SK-N-SH (cell line): Measurements from ENCODE around the gene ZFP36. TPM values are rescaled to one million over a fixed set of nuclear protein-coding genes. Genes with fewer than 3 reads are reported as not detected.

Experiments used
- CTCF ChIA-PET: fragments of 300-600, 350-600 bp; formaldehyde crosslinking; extraction: SDS; loops from one replicate; lab custom pipeline; 2021; lab: Yijun Ruan, JAX
- POLR2A ChIA-PET: fragments of 350-600 bp; sonication (Branson Sonifier 250); formaldehyde crosslinking; extraction: SDS; loops from one replicate; lab custom pipeline; 2020; ENCODE audit warnings: antibody characterized with exemption, inconsistent platforms; lab: Yijun Ruan, JAX
- DNase-seq: peaks from one replicate; pipeline ENCODE4 v3.0.0; 2012
- H2AFZ ChIP-seq: fragments of 200-600 bp; sonication (generic); 2 replicates; pipeline ENCODE4 v1.8.1; 2016; ENCODE audit warnings: antibody characterized with exemption, mild to moderate bottlenecking, low read depth
- H3F3A ChIP-seq: fragments of 200-600 bp; sonication (generic); replicated peaks from 2 replicates; pipeline ENCODE3; 2016; ENCODE audit warnings: antibody characterized with exemption, mild to moderate bottlenecking; ENCODE audit not compliant: insufficient read depth
- H3K27ac ChIP-seq, 2 experiments: fragments of 200-500 bp in 1 of 2; fragments of 200-600 bp in 1 of 2; sonication (Bioruptor generic) in 1 of 2; sonication (generic), shearing (Covaris generic) in 1 of 2; 2 replicates each; pipeline versions ENCODE4 v1.5.1 to v1.6.1; 2014 to 2016; ENCODE audit warnings: low read depth in 2 of 2, inconsistent platforms in 1 of 2, low read length in 1 of 2, mild to moderate bottlenecking in 1 of 2, mixed read lengths in 1 of 2
- H3K27me3 ChIP-seq: fragments of 200-600 bp; sonication (generic), shearing (Covaris generic); 2 replicates; pipeline ENCODE4 v1.6.1; 2016; ENCODE audit warnings: mixed run types; ENCODE audit not compliant: insufficient read depth
- H3K36me3 ChIP-seq, 2 experiments: fragments of 200-500 bp in 1 of 2; fragments of 200-600 bp in 1 of 2; sonication (Bioruptor generic) in 1 of 2; sonication (generic) in 1 of 2; replicated peaks in 1 of 2; 2 replicates each; pipeline versions ENCODE3 to v1.5.1; 2014 to 2016; ENCODE audit warnings: low read length in 1 of 2, mild to moderate bottlenecking in 1 of 2; ENCODE audit not compliant: insufficient read depth in 2 of 2, control insufficient read depth in 1 of 2
- H3K4me1 ChIP-seq, 2 experiments: fragments of 200-500 bp in 1 of 2; fragments of 200-600 bp in 1 of 2; sonication (Bioruptor generic) in 1 of 2; sonication (generic), shearing (Covaris generic) in 1 of 2; 2 replicates each; pipeline versions ENCODE4 v1.5.1 to v1.6.1; 2014 to 2016; ENCODE audit warnings: low read depth in 1 of 2, low read length in 1 of 2, mixed run types in 1 of 2; ENCODE audit not compliant: insufficient read depth in 2 of 2, control insufficient read depth in 1 of 2
- H3K4me2 ChIP-seq: fragments of 200-600 bp; sonication (generic), shearing (Covaris generic); 2 replicates; pipeline ENCODE4 v1.6.1; 2017; ENCODE audit warnings: mixed run types
- H3K4me3 ChIP-seq, 2 experiments: fragments of 200-500 bp in 1 of 2; fragments of 200-600 bp in 1 of 2; sonication (Bioruptor generic) in 1 of 2; sonication (generic), shearing (Covaris generic) in 1 of 2; 2 replicates each; pipeline versions ENCODE4 v1.5.1 to v1.8.1; 2014 to 2016; ENCODE audit warnings: low read depth in 2 of 2, inconsistent platforms in 1 of 2, low read length in 1 of 2, mild to moderate bottlenecking in 1 of 2, mixed read lengths in 1 of 2, moderate library complexity in 1 of 2
- H3K79me2 ChIP-seq: fragments of 200-600 bp; sonication (generic); 2 replicates; pipeline ENCODE4 v1.8.1; 2017; ENCODE audit warnings: mild to moderate bottlenecking; ENCODE audit not compliant: insufficient read depth
- H3K9ac ChIP-seq: fragments of 200-600 bp; sonication (generic); 2 replicates; pipeline ENCODE4 v1.6.1; 2017; ENCODE audit warnings: mixed run types
- H3K9me2 ChIP-seq: fragments of 200-600 bp; sonication (generic); 2 replicates; pipeline ENCODE4 v1.6.1; 2017; ENCODE audit warnings: mixed run types
- H3K9me3 ChIP-seq: fragments of 200-600 bp; sonication (generic); 2 replicates; pipeline ENCODE4 v1.6.1; 2017; ENCODE audit warnings: mixed run types, mild to moderate bottlenecking, moderate library complexity
- H4K20me1 ChIP-seq: fragments of 200-600 bp; sonication (generic); 2 replicates; pipeline ENCODE4 v1.6.1; 2017; ENCODE audit warnings: mild to moderate bottlenecking, mixed run types; ENCODE audit not compliant: insufficient read depth
- CHD2 ChIP-seq: fragments of 150-350 bp; IDR thresholded peaks from 2 replicates; pipeline ENCODE4 v1.6.1; 2018; ENCODE audit warnings: low read length; ENCODE audit not compliant: partially characterized antibody
- ELF1 ChIP-seq: IDR thresholded peaks from 2 replicates; pipeline ENCODE4 v1.4.0; 2012
- EP300 ChIP-seq, 2 experiments: IDR thresholded peaks; 2 replicates each; pipeline versions ENCODE4 v1.4.0 to v1.6.1; 2012; ENCODE audit warnings: borderline replicate concordance in 1 of 2, low read depth in 1 of 2, low read length in 1 of 2
- EZH2phosphoT487 ChIP-seq: fragments of 200-600 bp; sonication (generic); IDR thresholded peaks from 2 replicates; pipeline ENCODE4 v1.6.1; 2017; ENCODE audit warnings: low read depth, mixed run types, mild to moderate bottlenecking, antibody characterized with exemption, moderate library complexity, borderline replicate concordance
- FOSL2 ChIP-seq: IDR thresholded peaks from 2 replicates; pipeline ENCODE4 v1.4.0; 2012; ENCODE audit warnings: low read depth, mild to moderate bottlenecking, moderate library complexity, borderline replicate concordance
- FOXJ3 ChIP-seq: sonication (generic); formaldehyde crosslinking; IDR thresholded peaks from 2 replicates; pipeline ENCODE4 v1.5.1; 2020; ENCODE audit warnings: mild to moderate bottlenecking, missing genetic modification reagents
- GABPA ChIP-seq: IDR thresholded peaks from 2 replicates; pipeline ENCODE4 v1.4.0; 2012; ENCODE audit warnings: low read depth, mild to moderate bottlenecking
- GATA2 ChIP-seq: sonication (generic); formaldehyde crosslinking; IDR thresholded peaks from 2 replicates; pipeline ENCODE4 v1.5.0; 2020; ENCODE audit warnings: mild to moderate bottlenecking, missing genetic modification reagents
- JUND ChIP-seq: IDR thresholded peaks from 2 replicates; pipeline ENCODE4 v1.4.0; 2012
- MEF2A ChIP-seq: IDR thresholded peaks from 2 replicates; pipeline ENCODE4 v1.4.0; 2012; ENCODE audit warnings: low read depth, borderline replicate concordance
- MXI1 ChIP-seq: IDR thresholded peaks from 2 replicates; pipeline ENCODE4 v1.6.1; 2012; ENCODE audit warnings: mild to moderate bottlenecking, low read depth, low read length, improper control_type of control experiment
- NRF1 ChIP-seq: IDR thresholded peaks from 2 replicates; pipeline ENCODE4 v1.6.1; 2012; ENCODE audit warnings: low read depth, mild to moderate bottlenecking, low read length
- RAD21 ChIP-seq: IDR thresholded peaks from 2 replicates; pipeline ENCODE4 v1.6.1; 2012; ENCODE audit warnings: mild to moderate bottlenecking, low read length
- RCOR1 ChIP-seq: fragments of 150-350 bp; IDR thresholded peaks from 2 replicates; pipeline ENCODE4 v1.6.1; 2017; ENCODE audit warnings: antibody characterized with exemption, low read length
- RFX5 ChIP-seq: IDR thresholded peaks from 2 replicates; pipeline ENCODE4 v1.6.1; 2012; ENCODE audit warnings: mild to moderate bottlenecking, improper control_type of control experiment, low read length
- SIN3A ChIP-seq: IDR thresholded peaks from 2 replicates; pipeline ENCODE4 v1.6.1; 2012; ENCODE audit warnings: low read depth, mild to moderate bottlenecking, low read length, moderate library complexity, borderline replicate concordance
- TEAD4 ChIP-seq: IDR thresholded peaks from 2 replicates; pipeline ENCODE4 v1.4.0; 2012; ENCODE audit warnings: mild to moderate bottlenecking, borderline replicate concordance; ENCODE audit not compliant: insufficient read depth
- YY1 ChIP-seq: IDR thresholded peaks from 2 replicates; pipeline ENCODE4 v1.4.0; 2012; ENCODE audit warnings: low read depth, mild to moderate bottlenecking
- WGBS: methylation state at CpG from one replicate; pipeline ENCODE4 v1.1.6; 2017; ENCODE audit warnings: low lambda C conversion rate; 5-methylcytosine and 5-hydroxymethylcytosine counted together
- polyA plus RNA-seq, 3 experiments: library from polyadenylated mRNA; depleted of rRNA; stranded (reverse); fragments of >200 nt; gene quantifications; 2 replicates each; pipeline ENCODE4 v1.2.3, GENCODE V29; 2012
- TF ChIP-seq, protein P1 (sequence below): IDR thresholded peaks from 2 replicates; pipeline ENCODE4 v1.4.0; 2012; ENCODE audit warnings: low read depth, borderline replicate concordance
- TF ChIP-seq, protein P2 (sequence below): IDR thresholded peaks from 2 replicates; pipeline ENCODE4 v1.4.0; 2012; ENCODE audit warnings: low read depth
- TF ChIP-seq, protein P3 (sequence below): IDR thresholded peaks from 2 replicates; pipeline ENCODE4 v1.4.0; 2012; ENCODE audit warnings: low read depth, borderline replicate concordance

The ZFP36 gene
- polyA plus RNA-seq, 1 of the 3 experiments (the other 2 are of a cell fraction): 49.3 TPM

DNA sequence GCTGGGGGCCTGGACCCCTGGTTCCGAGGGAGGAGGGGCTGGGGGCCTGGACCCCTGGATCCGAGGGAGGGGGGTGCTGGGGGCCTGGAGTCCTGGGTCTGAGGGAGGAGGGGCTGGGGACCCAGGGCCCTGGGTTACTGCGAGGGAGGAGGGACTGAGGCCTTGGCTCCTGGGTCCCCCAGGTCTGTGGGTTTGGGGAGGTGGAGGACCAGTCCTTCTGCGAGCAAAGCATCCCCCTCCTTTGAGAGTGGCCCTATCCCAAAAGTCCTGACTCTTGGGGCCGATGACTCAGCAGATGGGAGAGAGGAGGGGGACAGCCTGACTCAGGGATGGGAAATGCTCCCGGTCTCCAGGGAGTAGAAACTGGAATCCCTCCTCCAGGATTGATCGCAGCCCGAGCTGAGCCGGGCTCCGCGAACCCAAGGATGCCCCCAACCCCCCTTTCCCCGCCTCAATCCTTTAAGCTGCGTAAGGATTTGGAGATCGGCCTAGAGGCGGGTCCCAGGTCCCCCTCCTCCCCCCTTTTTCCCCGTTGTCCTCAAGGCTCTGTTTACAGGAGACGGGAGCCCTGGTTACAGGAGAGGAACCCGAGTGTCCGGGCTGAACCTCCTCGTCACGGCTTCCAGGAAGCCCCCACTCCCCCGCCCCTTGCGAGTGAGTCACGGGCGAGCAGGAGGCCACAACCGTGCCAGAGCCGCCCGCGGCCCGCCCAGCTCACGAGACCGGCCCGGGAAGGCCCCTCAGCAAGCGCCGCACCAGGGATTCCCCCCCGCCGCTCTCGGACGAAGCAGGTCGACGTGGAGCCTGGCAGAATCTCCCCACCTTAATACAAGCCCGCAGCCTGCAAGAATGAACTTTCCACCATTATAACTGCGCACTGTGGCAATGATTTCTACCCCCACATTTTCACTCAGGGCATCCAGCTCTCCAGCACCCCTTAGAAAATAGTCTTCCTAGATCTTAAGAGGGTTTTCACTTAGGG, 3.0 kb upstream of the ZFP36 start (continued):
- TF ChIP-seq, protein P1, sequence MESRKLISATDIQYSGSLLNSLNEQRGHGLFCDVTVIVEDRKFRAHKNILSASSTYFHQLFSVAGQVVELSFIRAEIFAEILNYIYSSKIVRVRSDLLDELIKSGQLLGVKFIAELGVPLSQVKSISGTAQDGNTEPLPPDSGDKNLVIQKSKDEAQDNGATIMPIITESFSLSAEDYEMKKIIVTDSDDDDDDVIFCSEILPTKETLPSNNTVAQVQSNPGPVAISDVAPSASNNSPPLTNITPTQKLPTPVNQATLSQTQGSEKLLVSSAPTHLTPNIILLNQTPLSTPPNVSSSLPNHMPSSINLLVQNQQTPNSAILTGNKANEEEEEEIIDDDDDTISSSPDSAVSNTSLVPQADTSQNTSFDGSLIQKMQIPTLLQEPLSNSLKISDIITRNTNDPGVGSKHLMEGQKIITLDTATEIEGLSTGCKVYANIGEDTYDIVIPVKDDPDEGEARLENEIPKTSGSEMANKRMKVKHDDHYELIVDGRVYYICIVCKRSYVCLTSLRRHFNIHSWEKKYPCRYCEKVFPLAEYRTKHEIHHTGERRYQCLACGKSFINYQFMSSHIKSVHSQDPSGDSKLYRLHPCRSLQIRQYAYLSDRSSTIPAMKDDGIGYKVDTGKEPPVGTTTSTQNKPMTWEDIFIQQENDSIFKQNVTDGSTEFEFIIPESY: peak; percentile 72; the same call in 1 of the 2 replicates
- TF ChIP-seq GATA2 (CRISPR knock-in tag): no peak
- no peak; the same call in 1 of the 2 replicates for TF ChIP-seq MEF2A
- peak; percentile 88; the same call in 1 of the 2 replicates for TF ChIP-seq SIN3A
- TF ChIP-seq EP300 (IDR thresholded peaks at IDR 0.05; ENCODE audit: borderline replicate concordance in 1 of 2, low read depth in 1 of 2, low read length in 1 of 2): peak; percentile 9 to 62; a peak in 1 of 4 replicates
- TF ChIP-seq EZH2phosphoT487: no peak
- peak; percentile 7 for TF ChIP-seq CHD2
- no peak for TF ChIP-seq YY1
- TF ChIP-seq TEAD4: peak; percentile 45; the same call in 1 of the 2 replicates
- TF ChIP-seq JUND: peak; percentile 78
- no peak for TF ChIP-seq RCOR1

DNA sequence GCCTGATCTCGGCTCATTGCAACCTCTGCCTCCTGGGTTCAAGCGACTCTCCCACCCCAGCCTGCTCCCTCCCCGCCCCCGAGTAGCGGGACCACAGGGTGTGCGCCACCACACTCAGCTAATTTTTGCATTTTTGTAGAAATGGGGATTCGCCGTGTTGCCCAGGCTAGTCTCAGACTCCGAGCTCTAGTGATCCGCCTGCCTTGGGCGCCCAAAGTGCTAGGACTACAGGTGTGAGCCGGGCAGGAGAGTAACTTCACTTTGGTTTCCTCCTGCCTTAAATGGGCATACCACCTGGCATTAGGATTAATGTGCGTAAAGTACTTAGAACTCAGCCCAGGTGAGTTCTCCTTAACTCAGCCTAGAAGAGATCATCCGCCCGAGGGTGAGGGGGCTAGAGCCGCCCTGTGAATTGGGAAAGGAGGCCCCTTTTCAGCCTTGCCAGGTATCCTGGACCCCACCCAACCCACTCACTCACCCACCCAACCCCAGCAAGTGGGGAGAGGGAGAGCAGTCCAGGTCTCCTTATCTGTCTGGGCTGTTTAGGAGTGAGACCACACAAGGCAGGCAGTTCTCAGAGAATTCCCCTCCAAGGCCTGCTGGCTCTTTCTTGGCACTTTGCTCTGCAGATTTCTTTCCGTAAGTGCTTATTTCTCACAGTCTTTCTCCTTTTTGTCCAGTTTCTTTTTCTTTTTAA, 1.2 kb upstream of the ZFP36 start:
- Histone ChIP-seq H3K4me1 (peaks cover 30 to 33% of the 10 kb centered on the region in 2 experiments; a peak in 3 of 4 replicates), H3K27ac (peak overlapping the region in 1 of 2 experiments; percentile 91; a peak in 2 of 4 replicates)
- POLR2A ChIA-PET: no interaction called here
- CTCF ChIA-PET: no interaction called here
- TF ChIP-seq RCOR1 (no peak), RAD21 (no peak), FOXJ3 (CRISPR knock-in tag) (no peak), MXI1 (no peak), GATA2 (CRISPR knock-in tag) (no peak), GABPA (no peak), NRF1 (no peak), JUND (no peak), RFX5 (no peak), TEAD4 (no peak), ELF1 (no peak), FOSL2 (no peak)
- TF ChIP-seq, protein P2, sequence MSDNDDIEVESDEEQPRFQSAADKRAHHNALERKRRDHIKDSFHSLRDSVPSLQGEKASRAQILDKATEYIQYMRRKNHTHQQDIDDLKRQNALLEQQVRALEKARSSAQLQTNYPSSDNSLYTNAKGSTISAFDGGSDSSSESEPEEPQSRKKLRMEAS: no peak
- TF ChIP-seq, protein P3, sequence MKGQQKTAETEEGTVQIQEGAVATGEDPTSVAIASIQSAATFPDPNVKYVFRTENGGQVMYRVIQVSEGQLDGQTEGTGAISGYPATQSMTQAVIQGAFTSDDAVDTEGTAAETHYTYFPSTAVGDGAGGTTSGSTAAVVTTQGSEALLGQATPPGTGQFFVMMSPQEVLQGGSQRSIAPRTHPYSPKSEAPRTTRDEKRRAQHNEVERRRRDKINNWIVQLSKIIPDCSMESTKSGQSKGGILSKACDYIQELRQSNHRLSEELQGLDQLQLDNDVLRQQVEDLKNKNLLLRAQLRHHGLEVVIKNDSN: no peak
- TF ChIP-seq, all 33 proteins: peak for 0
- H2AFZ ChIP-seq: no peak overlapping the region
- H4K20me1 ChIP-seq: peaks cover 19% of the 10 kb centered on the region
- no peak overlapping the region for H3K4me2 ChIP-seq
- H3K27me3 ChIP-seq: no peaks in the 10 kb centered on the region
- no peak overlapping the region for H3K9ac ChIP-seq
- no peak overlapping the region for H3K4me3 ChIP-seq
- peaks cover 0 to 7% of the 10 kb centered on the region in 2 experiments for H3K36me3 ChIP-seq
- no peaks in the 10 kb centered on the region for H3K9me2 ChIP-seq
- WGBS: 96% methylated on average over 17 of the region's 17 CpGs
- H3K79me2 ChIP-seq: peaks cover 28% of the 10 kb centered on the region
- no peaks in the 10 kb centered on the region for H3K9me3 ChIP-seq
- DNase-seq: no peak
- H3F3A ChIP-seq: peaks cover 45% of the 10 kb centered on the region
